Spleen (tissue), 11 donors: ENCODE data around the gene RAD23B. TPM values are rescaled to one million over a fixed set of nuclear protein-coding genes. Genes with fewer than 3 reads are reported as not detected.

Experiments
- DNase-seq: peaks from one replicate; pipeline ENCODE4 v3.0.0-alpha.2; 2020
- H3K27ac ChIP-seq, 8 donors: fragments of 200-600 bp; sonication (generic) in 7 of 8; 1 replicate in 4 of 8; 2 replicates in 4 of 8; pipeline versions ENCODE4 v1.5.0 to v1.8.0; 2016 to 2021; ENCODE audit warnings: inconsistent platforms in 4 of 8, mild to moderate bottlenecking in 4 of 8, moderate library complexity in 1 of 8
- H3K27me3 ChIP-seq, 7 donors: fragments of 200-600 bp; sonication (generic) in 6 of 7; replicated peaks in 1 of 7; 1 replicate in 4 of 7; 2 replicates in 3 of 7; pipeline versions ENCODE4 v1.5.0 to v1.8.0; 2016 to 2021; ENCODE audit warnings: inconsistent platforms in 3 of 7, mild to moderate bottlenecking in 1 of 7
- H3K36me3 ChIP-seq, 6 donors: fragments of 200-600 bp; sonication (generic) in 5 of 6; 1 replicate in 4 of 6; 2 replicates in 2 of 6; pipeline versions ENCODE4 v1.5.0 to v1.8.0; 2016 to 2021; ENCODE audit warnings: inconsistent platforms in 2 of 6
- H3K4me1 ChIP-seq, 6 donors: fragments of 200-600 bp; sonication (generic) in 5 of 6; 1 replicate in 3 of 6; 2 replicates in 3 of 6; pipeline versions ENCODE4 v1.5.0 to v1.8.0; 2016 to 2021; ENCODE audit warnings: inconsistent platforms in 3 of 6
- H3K4me3 ChIP-seq, 8 donors: fragments of 200-600 bp; sonication (generic) in 7 of 8; 1 replicate in 4 of 8; 2 replicates in 4 of 8; pipeline versions ENCODE4 v1.5.0 to v1.8.0; 2016 to 2021; ENCODE audit warnings: inconsistent platforms in 4 of 8, mild to moderate bottlenecking in 4 of 8, moderate library complexity in 2 of 8
- H3K9me3 ChIP-seq, 8 donors: fragments of 200-600 bp; sonication (generic) in 7 of 8; 1 replicate in 4 of 8; 2 replicates in 4 of 8; pipeline versions ENCODE4 v1.5.0 to v1.8.0; 2016 to 2021; ENCODE audit warnings: inconsistent platforms in 4 of 8
- CTCF ChIP-seq, 11 experiments: fragments of 200-600 bp in 7 of 11; fragments of 450-650 bp in 4 of 11; sonication (generic) in 4 of 11; IDR thresholded peaks in 8 of 11; conservative IDR thresholded peaks in 3 of 11; 1 replicate in 7 of 11; 2 replicates in 4 of 11; pipeline versions ENCODE4 v1.4.0 to v1.8.0; 2016 to 2021; ENCODE audit warnings: antibody characterized with exemption in 11 of 11, inconsistent platforms in 4 of 11, mild to moderate bottlenecking in 1 of 11
- POLR2A ChIP-seq, 3 donors: fragments of 450-650 bp; IDR thresholded peaks; one replicate each; pipeline ENCODE4 v1.5.1; 2017; ENCODE audit warnings: antibody characterized with exemption in 3 of 3, mild to moderate bottlenecking in 1 of 3
- POLR2AphosphoS5 ChIP-seq, 3 donors: sonication (generic); formaldehyde crosslinking; IDR thresholded peaks; one replicate each; pipeline ENCODE4 v1.5.1; 2017; ENCODE audit warnings: antibody characterized with exemption in 3 of 3
- WGBS, 5 donors: extraction: QIAGEN DNeasy Blood & Tissue Kit in 3 of 5; methylation state at CpG; one replicate each; pipeline versions ENCODE4 v1.1.5 to v1.1.7; 2013 to 2018; 5-methylcytosine and 5-hydroxymethylcytosine counted together
- intact Hi-C: fragments of 100-400 bp; cut with DNase I; formaldehyde crosslinking; loops from one replicate; pipeline ENCODE4 v1.15.0; 2023; ENCODE audit warnings: low total_unique reads
- polyA plus RNA-seq, 3 donors: library from polyadenylated mRNA; stranded (reverse); fragments of 200-250 nt; gene quantifications; one replicate each; pipeline ENCODE4 v1.2.1, GENCODE V29; 2013
- total RNA-seq, 7 donors: library from RNA; depleted of rRNA in 3 of 7; stranded (reverse); fragments of >200 nt in 3 of 7; fragmentation: NEBNext Ultra II Directional in 4 of 7; extraction: Animal tissue kit (Norgen Biotek cat#: 25700) in 4 of 7; gene quantifications; one replicate each; pipeline versions ENCODE4 v1.1.0 to v1.2.1, GENCODE V29; 2016 to 2021
- donor health status: healthy with polysubstance abuse.
- donor health status: DM: no; HTN: no; CAD: no; lungs with moderate emphysema.
- donor health status: DM: no; HTN: no; CAD: no.
- donor health status: Bipolar disorder and iron deficiency.
- donor health status: healthy.
- donor health status: DM: no; HTN: no; CAD: no.
- donor health status: DM: yes; HTN: yes; CAD: no.

RAD23B gene
- total and polyA plus RNA-seq, 10 donors: 21.3 to 91.9 (median 64.5) TPM

GRCh38 chr9:107351382-107352045 lies 68.4 kb downstream of the RAD23B start:
- Histone ChIP-seq H3K4me3 (no peak overlapping the region), H3K4me1 (no peaks in the 10 kb centered on the region), H3K36me3 (no peaks in the 10 kb centered on the region), H3K9me3 (peaks cover 0 to 14% (median 0%) of the 10 kb centered on the region in 8 donors), H3K27ac (no peak overlapping the region), H3K27me3 (no peaks in the 10 kb centered on the region)
- WGBS, 5 donors: 89 to 98% (median 93%) methylated on average over 6 of the region's 6 CpGs
- intact Hi-C loops: no loop called here
- DNase-seq: no peak
- TF ChIP-seq POLR2A (IDR thresholded peaks at IDR 0.05) (no peak), POLR2AphosphoS5 (IDR thresholded peaks at IDR 0.05) (no peak), CTCF (IDR thresholded peaks at IDR 0.05 in 8 of 11, conservative IDR thresholded peaks at IDR 0.05 in 3 of 11) (no peak)

GRCh38 chr9:107355394-107355793 lies 72.3 kb downstream of the RAD23B start:
- peaks cover 0 to 9% (median 0%) of the 10 kb centered on the region in 7 donors for H3K27me3 ChIP-seq
- DNase-seq: no peak
- no peak for TF ChIP-seq CTCF (IDR thresholded peaks at IDR 0.05 in 8 of 11, conservative IDR thresholded peaks at IDR 0.05 in 3 of 11)
- TF ChIP-seq POLR2AphosphoS5 (IDR thresholded peaks at IDR 0.05): no peak
- no peak for TF ChIP-seq POLR2A (IDR thresholded peaks at IDR 0.05)
- H3K4me3 ChIP-seq: no peak overlapping the region
- 70 to 96% (median 81%) methylated on average over 3 of the region's 3 CpGs for WGBS, 5 donors
- no peaks in the 10 kb centered on the region for H3K4me1 ChIP-seq
- H3K9me3 ChIP-seq: peaks cover 0 to 14% (median 0%) of the 10 kb centered on the region in 8 donors
- H3K27ac ChIP-seq: no peak overlapping the region
- no peaks in the 10 kb centered on the region for H3K36me3 ChIP-seq
- intact Hi-C loops: no loop called here

- Histone ChIP-seq H3K9me3 (peaks cover 0 to under 1% (median 0%) of the 10 kb centered on the region in 8 donors), H3K27me3 (peaks cover 0 to 9% (median 0%) of the 10 kb centered on the region in 7 donors), H3K4me1 (no peaks in the 10 kb centered on the region), H3K36me3 (no peaks in the 10 kb centered on the region), H3K27ac (no peak overlapping the region), H3K4me3 (no peak overlapping the region)
- 79 to 93% (median 86%) methylated on average over 5 to 7 of the region's 7 CpGs for WGBS, 5 donors
- TF ChIP-seq CTCF (IDR thresholded peaks at IDR 0.05 in 8 of 11, conservative IDR thresholded peaks at IDR 0.05 in 3 of 11): no peak
- no peak for TF ChIP-seq POLR2A (IDR thresholded peaks at IDR 0.05)
- TF ChIP-seq POLR2AphosphoS5 (IDR thresholded peaks at IDR 0.05): no peak
- no peak for DNase-seq
- intact Hi-C loops: no loop called here
Measured at GRCh38 chr9:107358986-107359385, 75.9 kb downstream of the RAD23B start.

- Histone ChIP-seq H3K36me3 (no peaks in the 10 kb centered on the region), H3K9me3 (no peaks in the 10 kb centered on the region), H3K4me3 (no peak overlapping the region), H3K4me1 (no peaks in the 10 kb centered on the region), H3K27me3 (peaks cover 0 to 9% (median 0%) of the 10 kb centered on the region in 7 donors), H3K27ac (no peak overlapping the region)
- WGBS, 5 donors: 78 to 87% (median 84%) methylated on average over 6 to 7 of the region's 7 CpGs
- no peak for TF ChIP-seq POLR2A (IDR thresholded peaks at IDR 0.05)
- TF ChIP-seq CTCF (IDR thresholded peaks at IDR 0.05 in 8 of 11, conservative IDR thresholded peaks at IDR 0.05 in 3 of 11): no peak
- TF ChIP-seq POLR2AphosphoS5 (IDR thresholded peaks at IDR 0.05): no peak
- DNase-seq: no peak
- intact Hi-C loops: no loop called here
Measured at GRCh38 chr9:107360098-107360497, 77.0 kb downstream of the RAD23B start.
